ENCODE results near the gene RBKS. TPM values are rescaled to one million over a fixed set of nuclear protein-coding genes. Genes with fewer than 3 reads are reported as not detected.

The RBKS gene
- total RNA-seq, 4 donors from 2014 or later: 1.5 to 3.1 (median 2.1) TPM

- TF ChIP-seq CTCF (IDR thresholded peaks at IDR 0.05; ENCODE audit: low read depth): no peak
These were observed 20.4 kb downstream of the RBKS start for GRCh38 chr2:27869763-27870162.

GRCh38 chr2:27866237-27866636, 23.9 kb downstream of the RBKS start:
- TF ChIP-seq CTCF (IDR thresholded peaks at IDR 0.05; ENCODE audit: low read depth): no peak

GRCh38 chr2:27863146-27863545, 27.0 kb downstream of the RBKS start:
- no peak for TF ChIP-seq CTCF (IDR thresholded peaks at IDR 0.05; ENCODE audit: low read depth)

- TF ChIP-seq CTCF (IDR thresholded peaks at IDR 0.05; ENCODE audit: low read depth): no peak
These were observed 30.1 kb downstream of the RBKS start for GRCh38 chr2:27860111-27860510.

GRCh38 chr2:27857417-27858172, 32.6 kb downstream of the RBKS start:
- no peak for TF ChIP-seq CTCF (IDR thresholded peaks at IDR 0.05; ENCODE audit: low read depth)

- TF ChIP-seq CTCF (IDR thresholded peaks at IDR 0.05; ENCODE audit: low read depth): no peak
These were observed 33.2 kb downstream of the RBKS start for GRCh38 chr2:27856956-27857355.

GRCh38 chr2:27856386-27856785, 33.8 kb downstream of the RBKS start:
- no peak for TF ChIP-seq CTCF (IDR thresholded peaks at IDR 0.05; ENCODE audit: low read depth)
